Measurements from ENCODE around the gene PXDC1.
"Not testable (repeated sequence)": the region's sequence is repeated elsewhere in the genome, so short reads cannot be mapped to it uniquely, and the experiment has no call there.

The PXDC1 gene

GRCh38 chr6:3731700-3732099 lies 19.8 kb downstream of the PXDC1 start:
- DNase-seq (ENCODE audit: low read depth) = no peak

DNA sequence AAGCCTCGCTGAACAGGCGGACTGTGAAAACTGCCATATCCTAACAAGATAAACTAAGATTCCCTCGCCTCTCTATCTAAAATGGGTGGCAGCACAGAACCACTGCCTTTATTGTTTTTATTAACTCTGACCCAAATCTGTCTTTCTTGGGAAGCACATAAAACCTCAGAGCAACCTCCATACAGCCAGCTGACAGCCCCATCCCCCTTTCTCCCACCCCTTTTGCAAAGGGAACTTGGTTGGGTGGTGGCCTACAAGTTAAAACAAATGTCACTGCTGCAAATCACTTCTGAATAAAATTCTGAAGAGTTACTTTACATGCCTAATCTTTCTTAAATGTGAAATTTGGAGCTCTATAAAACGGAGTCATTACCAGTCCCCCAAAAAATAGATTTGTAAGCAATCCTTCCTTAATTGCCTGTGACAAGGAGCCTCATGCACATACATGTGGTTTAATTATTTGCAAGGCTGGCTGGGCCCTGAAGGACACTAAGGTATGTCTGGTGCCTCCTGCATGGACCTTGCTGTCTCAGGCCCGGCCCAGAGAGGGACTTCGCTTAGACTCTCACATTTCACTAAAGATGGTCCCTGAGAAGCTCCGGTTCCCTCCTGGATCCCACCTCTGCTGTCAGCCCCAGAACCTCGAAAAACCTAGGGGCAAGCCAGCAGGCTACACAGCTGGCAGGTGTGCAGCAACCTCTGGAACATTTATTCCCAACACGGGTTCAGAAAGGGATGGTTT lies 21.7 kb downstream of the PXDC1 start:
- no peak for DNase-seq (ENCODE audit: low read depth)

- DNase-seq (ENCODE audit: low read depth) = no peak
Observed at GRCh38 chr6:3727593-3728108, 23.9 kb downstream of the PXDC1 start.

DNA sequence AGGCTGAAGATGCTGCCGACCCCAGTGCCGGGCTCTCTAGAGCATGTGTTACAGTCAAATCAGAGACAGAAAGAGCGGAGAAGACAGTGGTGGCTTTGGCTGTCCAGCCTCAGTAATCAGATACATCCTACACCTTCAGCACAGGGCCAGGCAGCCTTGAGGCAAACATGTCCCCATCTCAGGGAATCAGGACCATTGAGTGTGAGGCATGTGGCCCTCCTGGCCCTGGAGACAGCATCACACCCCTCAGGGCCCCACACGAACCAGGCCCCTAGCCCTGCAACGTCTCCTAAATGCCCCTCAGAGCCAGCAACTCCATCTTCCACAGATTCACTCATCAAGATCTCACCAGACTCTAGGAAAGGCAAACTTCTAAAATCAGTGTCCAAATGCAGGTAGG lies 24.5 kb downstream of the PXDC1 start:
- DNase-seq (ENCODE audit: low read depth) = no peak

DNA sequence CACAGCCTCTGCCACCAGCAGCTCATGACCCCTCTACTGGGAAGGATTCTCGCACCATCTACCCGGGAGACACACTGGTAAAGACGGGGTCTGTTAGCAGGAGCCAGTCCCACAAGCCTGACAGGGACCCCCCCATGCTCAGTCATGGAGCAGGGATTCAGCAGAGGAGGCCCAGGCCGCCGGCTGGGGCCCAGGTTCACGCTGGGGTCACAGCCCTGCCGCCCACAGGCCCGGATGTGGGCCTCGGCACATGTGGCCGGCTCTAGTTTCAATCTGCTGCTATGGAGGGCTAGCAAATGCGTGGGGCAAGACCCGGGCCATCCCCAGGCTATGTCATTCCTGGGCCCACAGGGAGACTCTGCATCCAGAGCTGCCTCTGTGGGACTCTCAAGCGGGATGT lies 25.1 kb downstream of the PXDC1 start:
- DNase-seq (ENCODE audit: low read depth) = no peak

DNA sequence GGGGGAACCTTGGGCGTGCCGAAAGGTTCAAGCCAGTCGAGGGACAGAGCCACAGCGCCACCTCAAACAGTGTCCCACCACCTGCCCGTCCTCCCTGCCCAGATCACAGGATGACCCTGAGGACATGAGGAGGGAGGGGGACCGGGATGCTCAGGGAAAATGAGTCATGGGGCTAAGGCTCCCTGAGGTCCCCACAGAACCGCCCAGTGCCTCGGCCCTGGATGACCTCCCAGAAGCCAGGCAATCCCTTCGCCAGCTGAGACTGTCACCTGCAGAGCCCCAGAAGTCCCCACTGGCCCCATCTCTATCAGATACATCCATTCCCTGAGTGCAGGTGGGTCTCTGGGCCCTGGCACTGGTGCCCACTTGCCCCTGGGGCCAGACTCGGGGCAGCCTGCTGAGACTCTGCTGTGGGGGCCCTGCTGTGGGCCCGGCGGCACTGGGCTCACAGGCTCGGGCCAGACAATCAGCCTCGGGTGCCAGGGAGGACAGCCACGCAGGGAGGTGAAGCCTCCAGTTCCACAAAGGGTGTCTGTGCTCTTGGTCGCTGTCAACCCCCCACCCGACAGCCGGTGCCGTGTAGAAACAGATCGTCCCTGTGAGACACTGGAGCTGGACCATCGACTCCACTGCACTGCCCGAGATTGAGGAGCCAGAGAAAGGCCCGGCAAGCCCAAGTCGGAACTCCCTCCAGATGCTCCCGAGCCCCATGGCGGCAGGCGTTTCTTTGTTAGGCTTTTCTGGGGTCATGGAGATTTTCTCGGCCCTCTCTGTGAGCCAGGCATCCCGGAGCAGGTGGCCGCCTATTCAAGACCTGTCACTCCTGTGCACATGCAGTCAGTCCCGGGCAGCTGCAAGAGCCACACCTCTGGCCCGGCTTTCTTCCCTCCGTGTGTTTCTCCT lies 26.1 kb downstream of the PXDC1 start:
- DNase-seq (ENCODE audit: low read depth) = no peak

- no peak for DNase-seq (ENCODE audit: low read depth)
Observed at GRCh38 chr6:3724451-3725144, 26.9 kb downstream of the PXDC1 start.

GRCh38 chr6:3723966-3724365 lies 27.5 kb downstream of the PXDC1 start:
- no peak for DNase-seq (ENCODE audit: low read depth)

GRCh38 chr6:3723251-3723650 lies 28.3 kb downstream of the PXDC1 start:
- no peak for DNase-seq (ENCODE audit: low read depth)

DNA sequence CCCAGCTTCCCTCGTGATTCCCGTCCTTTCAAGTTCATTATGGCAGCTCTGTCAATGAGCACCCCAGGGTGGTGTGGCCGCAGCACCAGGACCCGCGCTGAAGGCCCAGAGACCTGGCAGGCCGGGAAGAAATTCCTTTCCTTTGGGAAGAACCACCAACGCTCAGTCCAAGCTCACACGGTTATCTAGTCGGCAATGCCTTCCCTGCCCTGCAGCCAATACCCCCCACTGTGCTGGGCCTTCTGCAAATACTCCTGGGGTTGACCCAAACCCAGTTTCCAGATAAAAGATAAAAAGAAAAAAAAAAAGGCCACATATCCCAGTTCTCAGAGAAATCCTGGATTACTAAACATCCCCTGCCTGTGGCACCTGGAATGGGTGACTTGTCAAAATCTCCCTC lies 28.7 kb downstream of the PXDC1 start:
- DNase-seq (ENCODE audit: low read depth) = no peak

DNA sequence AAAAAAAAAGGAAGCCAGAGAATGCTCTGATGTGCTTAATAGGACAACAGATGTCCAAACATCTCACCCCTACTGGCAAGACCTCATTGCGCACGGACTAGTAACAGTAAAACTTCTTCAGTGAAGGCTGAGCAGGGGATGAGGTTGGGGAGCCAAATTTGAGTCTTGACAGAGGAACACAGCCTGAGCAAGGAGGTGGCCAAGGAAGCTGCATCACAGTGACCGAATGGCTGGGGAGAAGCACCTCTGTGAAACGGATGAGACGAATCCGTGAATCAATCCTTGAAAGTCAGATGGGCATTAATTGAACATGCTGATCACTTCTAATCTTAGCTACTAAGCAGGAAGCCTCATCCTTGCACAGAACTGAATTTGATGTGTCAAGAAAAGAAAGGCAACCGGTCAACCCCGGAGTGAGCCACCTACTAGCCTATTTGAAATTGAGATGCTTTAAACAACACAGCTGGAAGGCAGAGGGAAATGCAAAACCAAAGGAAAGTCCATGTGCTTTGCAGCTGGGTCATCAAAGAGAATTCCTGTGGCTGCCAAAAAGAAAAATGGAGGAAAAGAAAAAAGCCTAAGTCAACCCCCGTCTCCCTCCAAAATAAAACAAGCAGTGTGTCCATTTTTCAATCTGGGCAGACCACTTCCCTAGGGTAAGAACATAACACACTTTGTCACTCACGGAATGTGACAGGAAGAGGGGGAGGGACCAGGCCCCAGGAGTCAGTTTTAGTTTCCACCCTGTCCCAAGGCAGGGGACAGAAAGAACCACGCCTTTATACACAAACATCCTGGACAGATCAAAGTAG lies 29.5 kb downstream of the PXDC1 start:
- DNase-seq (ENCODE audit: low read depth) = no peak

GRCh38 chr6:3720770-3721169 lies 30.7 kb downstream of the PXDC1 start:
- DNase-seq (ENCODE audit: low read depth) = not testable (repeated sequence)

GRCh38 chr6:3719462-3720308 lies 31.8 kb downstream of the PXDC1 start:
- no peak for DNase-seq (ENCODE audit: low read depth)

DNA sequence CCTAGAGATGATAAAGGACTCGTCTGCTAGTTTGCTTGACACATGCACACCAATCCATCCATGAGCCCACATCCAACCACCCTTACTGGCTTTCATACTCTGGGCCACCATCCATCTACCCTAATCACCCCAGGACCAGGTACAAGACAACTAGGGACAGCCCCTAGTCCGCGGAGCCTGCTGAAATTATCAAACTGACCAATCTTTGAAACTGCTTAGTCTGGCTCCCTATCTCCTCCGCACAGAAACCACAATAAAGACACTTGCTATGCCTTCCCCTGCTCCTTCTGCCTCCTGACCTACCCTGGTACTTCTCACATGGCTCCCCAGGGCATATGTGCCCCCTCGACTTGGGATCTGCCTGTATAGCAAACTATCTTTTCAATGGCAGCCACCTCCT lies 33.1 kb downstream of the PXDC1 start:
- no peak for DNase-seq (ENCODE audit: low read depth)

GRCh38 chr6:3715285-3715684 lies 36.2 kb downstream of the PXDC1 start:
- no peak for DNase-seq (ENCODE audit: low read depth)

DNA sequence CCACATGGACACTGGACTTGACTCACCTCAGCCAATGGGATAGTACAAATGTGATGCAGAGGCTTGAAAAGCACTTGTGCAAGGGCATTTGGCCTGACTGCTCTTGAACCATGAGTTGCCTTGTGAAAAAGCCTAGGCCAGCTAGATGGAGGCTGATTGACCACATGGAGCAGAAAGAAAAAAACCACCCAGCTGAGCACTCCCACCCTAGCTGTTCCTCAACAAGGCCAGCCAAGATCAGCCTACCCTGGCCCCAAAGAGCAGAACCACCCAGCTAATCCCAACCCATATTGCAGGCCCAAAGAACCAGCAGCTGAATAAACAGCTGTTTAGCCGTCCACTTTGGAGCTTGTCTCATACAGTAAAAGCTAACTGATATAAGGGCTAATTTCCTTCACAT lies 36.7 kb downstream of the PXDC1 start:
- no peak for DNase-seq (ENCODE audit: low read depth)

- DNase-seq (ENCODE audit: low read depth) = no peak
Observed at GRCh38 chr6:3714111-3714510, 37.4 kb downstream of the PXDC1 start.

DNA sequence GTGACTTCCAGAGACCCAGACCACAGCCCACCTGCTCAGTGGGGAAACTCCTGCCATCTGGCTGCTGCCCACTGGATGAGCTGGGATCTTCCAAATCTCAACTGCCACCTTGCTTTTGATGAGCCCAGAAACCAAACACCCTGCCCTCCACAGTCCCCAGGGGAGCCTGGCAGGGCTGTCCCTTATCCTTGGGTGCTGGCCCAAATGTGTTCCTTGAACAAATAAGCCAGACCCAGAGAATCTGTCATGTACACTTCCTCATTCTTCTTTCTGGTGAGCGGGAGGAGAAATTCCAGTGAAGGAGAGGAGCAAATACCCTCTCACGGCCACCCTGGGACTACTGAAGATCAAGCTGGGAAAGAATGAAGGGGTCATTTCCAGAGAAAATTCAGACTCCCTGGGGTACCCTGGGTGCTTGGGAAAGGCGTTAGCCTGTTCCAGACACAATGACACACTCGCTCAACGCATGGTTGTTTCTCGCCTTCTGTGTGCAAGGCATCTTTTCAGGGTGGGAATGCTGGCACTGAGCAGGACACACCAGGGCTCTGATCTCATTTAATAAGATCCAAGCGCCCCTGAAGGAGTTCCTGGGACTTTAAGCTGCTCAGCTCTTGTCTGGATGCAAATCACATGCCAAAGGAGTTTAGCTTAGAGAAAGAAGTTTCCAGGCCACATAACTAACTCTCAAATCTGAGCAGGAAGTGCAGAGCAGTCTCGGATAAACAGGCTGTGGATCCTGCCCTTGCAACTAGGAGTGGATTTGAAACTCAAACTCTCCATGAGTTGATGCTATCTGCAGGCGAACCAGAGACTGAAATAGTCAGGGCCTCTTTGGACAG lies 38.5 kb downstream of the PXDC1 start:
- no peak for DNase-seq (ENCODE audit: low read depth)

GRCh38 chr6:3711776-3712175 lies 39.7 kb downstream of the PXDC1 start:
- no peak for DNase-seq (ENCODE audit: low read depth)

GRCh38 chr6:3710403-3710802 lies 41.1 kb downstream of the PXDC1 start:
- DNase-seq (ENCODE audit: low read depth) = no peak

All from T-helper 22 cell (primary cell).